GM18502 (cell line): Measurements from ENCODE around the gene CALCA.
"Not testable (repeated sequence)": the region's sequence is repeated elsewhere in the genome, so short reads cannot be mapped to it uniquely, and the experiment has no call there.

Experiments
- ATAC-seq: cut with Tn5 transposase; IDR thresholded peaks from one replicate; pipeline ENCODE4 v1.9.1; 2021; ENCODE audit warnings: mild to moderate bottlenecking; ENCODE audit not compliant: unreplicated experiment, poor library complexity

CALCA gene

GRCh38 chr11:14971865-14972580 lies at the start of gene CALCA:
TSS of gene CALCA (minus strand) at chr11:14972351. CDS start at chr11:14971192, 1,159 bp downstream.
- ATAC-seq: no peak

- no peak for ATAC-seq
These were observed 44.0 kb upstream of the CALCA start for GRCh38 chr11:15016200-15016599.

GRCh38 chr11:15011776-15012345 lies 39.7 kb upstream of the CALCA start:
- ATAC-seq: no peak

GRCh38 chr11:15010865-15011264 lies 38.7 kb upstream of the CALCA start:
- ATAC-seq: no peak

GRCh38 chr11:15006139-15006759 lies 34.1 kb upstream of the CALCA start:
- ATAC-seq: peak; percentile 84

GRCh38 chr11:14988133-14988532 lies 16.0 kb upstream of the CALCA start:
- not testable (repeated sequence) for ATAC-seq

- no peak for ATAC-seq
These were observed 9.4 kb upstream of the CALCA start for GRCh38 chr11:14981507-14981906.

GRCh38 chr11:14980854-14981253 lies 8.7 kb upstream of the CALCA start:
- no peak for ATAC-seq

GRCh38 chr11:14977101-14977880 lies 5.1 kb upstream of the CALCA start:
- no peak for ATAC-seq

- ATAC-seq: no peak
These were observed 3.1 kb upstream of the CALCA start for GRCh38 chr11:14975252-14975587.

GRCh38 chr11:14974515-14975251 lies 2.5 kb upstream of the CALCA start:
- ATAC-seq: peak; percentile 59

- peak; percentile 69 for ATAC-seq
These were observed 1.7 kb upstream of the CALCA start for GRCh38 chr11:14973621-14974514.

- no peak for ATAC-seq
These were observed 687 bp upstream of the CALCA start for GRCh38 chr11:14972581-14973495.

- peak; percentile 62 for ATAC-seq
These were observed 2.2 kb downstream of the CALCA start for GRCh38 chr11:14969901-14970323.

- no peak for ATAC-seq
These were observed 4.4 kb downstream of the CALCA start for GRCh38 chr11:14967581-14968243.

GRCh38 chr11:14956111-14956510 lies 16.0 kb downstream of the CALCA start:
- no peak for ATAC-seq

- no peak for ATAC-seq
These were observed 17.6 kb downstream of the CALCA start for GRCh38 chr11:14954581-14954980.

GRCh38 chr11:14953904-14954303 lies 18.2 kb downstream of the CALCA start:
- ATAC-seq: no peak
